CD4-positive, alpha-beta T cell treated with Interleukin-15 for 4 hours (primary cell): ENCODE results near the gene CHI3L2.
"Not testable (repeated sequence)": the region's sequence is repeated elsewhere in the genome, so short reads cannot be mapped to it uniquely, and the experiment has no call there.

Source experiments
- DNase-seq: peaks from one replicate; pipeline ENCODE4 v3.0.0-alpha.2; 2020; ENCODE audit warnings: low spot score

CHI3L2 gene

GRCh38 chr1:111202707-111203623 lies 24.5 kb upstream of the CHI3L2 start:
- DNase-seq = no peak

GRCh38 chr1:111203681-111204200 lies 23.8 kb upstream of the CHI3L2 start:
- peak; percentile 80 for DNase-seq

- peak; percentile 72 for DNase-seq
These were observed 23.1 kb upstream of the CHI3L2 start for GRCh38 chr1:111204201-111204982.

DNA sequence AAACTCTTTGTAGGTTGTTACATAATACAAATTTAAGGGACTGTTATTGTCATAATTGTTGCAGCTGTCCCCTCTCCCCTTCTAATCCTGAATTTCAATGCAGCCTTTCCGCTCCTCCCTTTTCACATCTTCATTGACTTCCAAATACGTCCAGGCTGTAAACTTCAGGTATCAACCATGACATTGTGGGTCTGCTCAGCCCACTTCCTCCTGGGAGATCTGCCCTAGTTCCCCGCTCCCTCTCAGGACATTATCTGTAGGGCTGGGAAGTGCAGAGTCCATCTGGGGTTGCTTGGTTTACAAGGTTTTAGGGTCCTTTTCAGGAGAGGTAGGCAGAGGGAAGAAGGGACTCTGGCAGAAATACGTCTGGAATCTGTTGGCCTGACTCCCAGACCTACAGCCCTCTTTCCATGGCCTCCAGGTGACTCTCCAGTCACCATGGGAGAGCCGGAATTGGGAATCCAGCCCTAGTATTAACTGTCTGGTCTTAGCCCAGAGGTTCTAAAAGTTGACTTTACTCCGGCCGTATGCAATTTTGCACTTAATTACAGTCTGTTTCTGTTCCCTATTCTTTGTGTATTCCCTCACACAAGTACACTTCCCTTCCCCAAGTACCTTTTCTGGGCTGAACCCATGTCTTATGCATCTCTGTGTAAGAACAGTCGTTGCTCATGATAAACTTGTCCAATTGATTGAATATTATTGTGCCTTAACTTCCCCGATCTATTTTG lies 22.4 kb upstream of the CHI3L2 start:
- no peak for DNase-seq

GRCh38 chr1:111205714-111206050 lies 21.8 kb upstream of the CHI3L2 start:
- no peak for DNase-seq

DNA sequence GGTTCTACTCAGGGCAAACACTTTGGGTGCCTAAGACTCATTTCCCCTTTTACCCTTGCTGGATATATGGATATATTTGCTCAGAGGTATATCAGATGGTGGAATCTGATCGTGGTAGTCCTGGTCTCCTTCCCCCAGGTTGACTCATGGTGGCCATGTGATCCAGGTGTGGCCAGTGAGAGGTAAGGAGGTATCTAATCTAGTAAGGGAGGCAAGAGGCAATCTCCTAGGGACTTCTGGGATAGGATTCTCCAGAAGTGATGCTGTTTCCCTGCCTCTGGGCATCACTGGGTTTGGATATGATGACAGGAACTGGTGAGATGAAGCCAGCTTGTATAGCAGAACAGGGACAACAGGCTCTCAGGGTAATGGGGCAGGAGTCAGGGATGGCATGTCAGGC lies 18.6 kb upstream of the CHI3L2 start:
- no peak for DNase-seq

DNA sequence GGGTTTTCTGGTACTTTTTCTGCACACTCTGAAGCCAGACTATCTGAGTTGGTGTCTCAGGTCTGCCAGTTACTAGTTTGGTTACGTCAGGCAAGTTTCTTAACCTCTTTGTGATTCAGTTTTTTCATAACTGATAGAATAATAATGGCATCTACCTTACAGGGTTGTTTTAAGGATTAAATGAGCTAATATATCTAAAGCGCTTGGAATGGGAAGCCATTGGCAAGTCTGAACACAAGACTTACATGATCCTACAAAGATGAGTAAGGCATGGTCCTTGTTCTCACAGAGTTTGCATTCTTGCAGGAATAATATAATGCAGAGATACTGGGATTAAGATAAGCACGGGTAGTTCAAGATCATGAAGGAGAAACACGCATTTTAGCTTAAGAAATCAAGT lies 17.9 kb upstream of the CHI3L2 start:
- DNase-seq = no peak

- DNase-seq = no peak
These were observed 15.6 kb upstream of the CHI3L2 start for GRCh38 chr1:111211921-111212320.

GRCh38 chr1:111212634-111213335 lies 14.7 kb upstream of the CHI3L2 start:
- no peak for DNase-seq

GRCh38 chr1:111213412-111213811 lies 14.1 kb upstream of the CHI3L2 start:
- DNase-seq = no peak

DNA sequence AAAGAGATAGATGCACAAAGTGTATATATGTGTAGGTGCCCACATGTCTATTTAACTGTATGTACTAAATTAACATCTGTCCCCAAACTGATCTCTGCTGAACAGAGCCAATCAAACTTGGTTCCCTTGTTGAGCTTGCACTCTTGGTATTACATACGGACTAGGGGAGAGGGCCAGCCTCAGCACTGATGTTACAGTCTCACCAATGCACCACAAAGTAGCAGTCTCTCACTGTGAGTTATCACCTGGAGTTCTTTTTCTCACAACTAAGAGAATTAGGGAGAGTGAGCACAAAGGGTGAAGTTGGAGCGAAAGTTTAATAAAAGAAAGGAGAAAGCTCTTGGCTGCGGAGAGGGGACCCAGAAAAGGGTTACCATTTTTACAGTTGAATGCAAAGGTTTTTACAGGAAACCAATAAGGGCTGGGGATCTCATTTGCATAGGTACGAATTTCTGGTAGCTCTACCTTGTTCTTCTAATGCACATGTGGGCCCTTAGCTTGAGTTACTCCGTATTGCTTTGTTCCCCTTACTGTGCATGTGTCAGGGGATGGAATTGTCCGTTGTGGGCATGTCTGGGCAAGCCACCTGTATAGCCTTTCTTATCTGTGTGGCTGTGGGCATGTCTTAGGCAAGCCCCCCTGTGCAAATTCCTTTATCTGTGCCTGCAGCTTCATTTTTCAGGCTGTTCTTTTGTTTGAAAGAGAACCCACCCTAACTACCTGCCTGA lies 13.3 kb upstream of the CHI3L2 start:
- no peak for DNase-seq

GRCh38 chr1:111214884-111215283 lies 12.6 kb upstream of the CHI3L2 start:
- peak; percentile 76 for DNase-seq

- not testable (repeated sequence) for DNase-seq
These were observed 12.2 kb upstream of the CHI3L2 start for GRCh38 chr1:111215285-111215684.

GRCh38 chr1:111216751-111217150 lies 10.8 kb upstream of the CHI3L2 start:
- no peak for DNase-seq

- no peak for DNase-seq
These were observed 10.2 kb upstream of the CHI3L2 start for GRCh38 chr1:111217183-111217910.

DNA sequence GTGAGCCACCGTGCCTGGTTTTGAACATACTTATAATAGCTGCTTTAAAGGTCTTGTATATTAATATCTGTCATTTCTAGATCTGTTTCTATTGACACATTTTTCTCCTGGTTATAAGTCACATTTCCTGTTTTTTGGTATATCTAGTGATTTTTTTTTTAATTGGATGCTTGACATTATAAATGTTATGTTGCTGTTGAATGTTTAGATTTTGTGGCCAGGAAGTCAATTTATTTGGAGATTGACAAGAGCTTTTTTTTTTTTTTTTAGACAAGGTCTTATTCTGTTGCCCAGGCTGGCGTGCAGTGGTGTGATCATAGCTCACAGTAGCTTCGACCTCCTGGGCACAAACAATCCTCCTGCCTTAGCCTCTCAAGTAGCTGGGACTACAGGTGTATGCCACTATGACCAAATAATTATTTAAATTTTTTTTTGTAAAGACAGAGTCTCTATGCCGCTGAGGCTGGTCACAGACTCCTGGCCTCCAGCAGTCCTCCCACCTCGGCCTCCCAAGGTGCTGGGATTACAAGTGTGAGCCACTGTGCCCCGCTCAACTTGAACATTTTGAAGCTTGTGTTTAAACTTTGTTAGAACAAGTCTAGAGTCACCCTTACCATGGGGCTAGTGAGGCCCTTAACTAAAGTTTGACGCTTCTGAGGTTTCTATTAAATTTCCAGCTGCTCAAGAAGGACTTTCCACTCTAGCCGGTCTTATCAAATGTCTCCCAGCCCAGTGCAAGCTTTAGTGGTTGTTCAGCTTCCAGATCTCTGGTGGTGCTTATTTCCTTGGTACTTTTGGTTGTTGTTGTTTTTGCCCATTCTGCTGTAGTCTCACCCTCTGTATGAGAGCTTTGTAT lies 8.6 kb upstream of the CHI3L2 start:
- no peak for DNase-seq

DNA sequence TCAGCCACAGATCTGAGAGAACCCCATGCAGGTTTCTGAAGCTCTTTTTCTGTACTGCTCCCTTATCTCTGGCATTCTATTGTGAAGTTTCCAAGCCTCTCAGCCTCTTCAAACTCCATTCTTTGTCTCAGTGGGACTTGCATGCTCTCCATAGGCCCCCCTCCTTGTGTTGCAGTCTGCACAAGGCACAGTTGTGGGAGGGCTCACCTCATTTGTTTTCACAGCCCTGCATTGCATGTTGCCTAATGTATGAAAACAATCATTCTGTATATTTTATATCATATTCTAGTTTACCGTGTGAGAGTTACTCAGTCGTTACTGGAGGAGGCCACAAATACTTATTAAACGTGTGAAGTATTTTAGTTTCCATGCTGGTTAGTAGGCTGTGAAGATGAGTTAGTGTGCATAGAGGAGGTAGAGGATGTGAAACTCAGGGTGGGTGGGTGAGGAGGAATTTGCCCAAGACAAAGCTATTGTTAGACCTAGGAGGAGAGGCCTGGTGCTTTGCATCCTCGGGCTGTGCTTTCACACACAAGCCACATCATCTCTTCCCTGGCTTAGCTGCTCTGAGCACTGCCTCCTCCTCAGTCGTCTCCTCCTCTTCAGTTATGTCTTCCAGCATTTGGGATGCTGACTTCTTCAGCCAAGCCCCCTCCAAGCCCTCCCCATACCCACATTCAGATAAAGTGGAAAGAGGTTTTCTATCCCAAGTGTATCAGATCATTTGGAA lies 7.8 kb upstream of the CHI3L2 start:
- DNase-seq = no peak

DNA sequence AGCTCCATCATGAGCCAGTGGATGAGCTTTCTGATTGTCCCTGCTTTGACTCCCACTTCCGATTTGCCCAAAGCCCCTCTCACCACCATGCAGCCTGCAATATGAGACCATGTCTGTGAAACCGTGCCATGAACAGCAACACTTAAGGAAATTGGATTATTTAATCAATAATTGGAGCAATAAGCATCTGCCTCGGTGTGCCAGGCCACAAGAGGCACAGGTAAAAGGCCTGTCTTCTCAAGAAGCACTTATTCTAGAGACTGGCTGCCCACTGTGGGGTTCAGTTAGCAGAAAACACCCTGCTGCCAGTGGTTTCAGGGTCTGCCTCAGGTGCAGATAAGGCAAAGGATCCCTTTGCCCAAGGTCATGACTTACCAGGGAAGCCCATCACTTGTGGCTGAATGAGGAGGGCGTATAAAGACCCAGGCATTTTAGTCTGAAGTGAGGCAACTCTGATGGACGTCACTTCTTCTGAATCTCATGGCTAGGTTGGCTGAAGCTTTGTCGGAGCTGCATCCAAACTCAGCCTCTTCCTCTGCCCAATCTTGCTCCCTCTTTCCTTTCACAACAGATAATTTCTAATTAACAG lies 7.1 kb upstream of the CHI3L2 start:
- DNase-seq = no peak
